ENCODE measurements around the gene TTPAL.

TTPAL gene

GRCh38 chr20:44429419-44430269 is 46.0 kb upstream of the TTPAL start:
- H3K9me3 ChIP-seq (ENCODE audit: control insufficient read depth, insufficient read depth, low read length) = no peaks in the 10 kb centered on the region
- TF ChIP-seq EZH2phosphoT487 (IDR thresholded peaks at IDR 0.05; ENCODE audit: borderline replicate concordance, low read length) (no peak), CTCF (IDR thresholded peaks at IDR 0.05; ENCODE audit: low read depth, low read length, poor library complexity, severe bottlenecking) (no peak)
- no peaks in the 10 kb centered on the region for H3K4me1 ChIP-seq (ENCODE audit: control insufficient read depth, low read length)
- no peak overlapping the region for H3K4me2 ChIP-seq (ENCODE audit: low read length)
- H3K4me3 ChIP-seq (ENCODE audit: low read length) = no peak overlapping the region
- no peaks in the 10 kb centered on the region for H4K20me1 ChIP-seq (ENCODE audit: control insufficient read depth, insufficient read depth, low read depth, low read length)
- no peaks in the 10 kb centered on the region for H3F3A ChIP-seq (ENCODE audit: control insufficient read depth, insufficient read depth)
- H3K27me3 ChIP-seq (ENCODE audit: control insufficient read depth, low read length) = no peaks in the 10 kb centered on the region
- no peaks in the 10 kb centered on the region for H3K36me3 ChIP-seq (ENCODE audit: control insufficient read depth, low read length)
- H3K27ac ChIP-seq (ENCODE audit: low read depth, low read length) = no peak overlapping the region
- no peaks in the 10 kb centered on the region for H3K79me2 ChIP-seq (ENCODE audit: control insufficient read depth, low read length)
- H3K9me2 ChIP-seq (replicated peaks; ENCODE audit: control insufficient read depth, low read length) = no peaks in the 10 kb centered on the region

GRCh38 chr20:44430270-44431065 is 45.2 kb upstream of the TTPAL start:
- Histone ChIP-seq H3K4me2 (ENCODE audit: low read length) (no peak overlapping the region), H3K79me2 (ENCODE audit: control insufficient read depth, low read length) (no peaks in the 10 kb centered on the region), H3K9me2 (replicated peaks; ENCODE audit: control insufficient read depth, low read length) (no peaks in the 10 kb centered on the region), H3K4me3 (ENCODE audit: low read length) (no peak overlapping the region), H3K4me1 (ENCODE audit: control insufficient read depth, low read length) (no peaks in the 10 kb centered on the region), H3K9me3 (ENCODE audit: control insufficient read depth, insufficient read depth, low read length) (no peaks in the 10 kb centered on the region), H4K20me1 (ENCODE audit: control insufficient read depth, insufficient read depth, low read depth, low read length) (no peaks in the 10 kb centered on the region), H3F3A (ENCODE audit: control insufficient read depth, insufficient read depth) (no peaks in the 10 kb centered on the region), H3K36me3 (ENCODE audit: control insufficient read depth, low read length) (no peaks in the 10 kb centered on the region), H3K27ac (ENCODE audit: low read depth, low read length) (no peak overlapping the region), H3K27me3 (ENCODE audit: control insufficient read depth, low read length) (no peaks in the 10 kb centered on the region)
- TF ChIP-seq EZH2phosphoT487 (IDR thresholded peaks at IDR 0.05; ENCODE audit: borderline replicate concordance, low read length) (no peak), CTCF (IDR thresholded peaks at IDR 0.05; ENCODE audit: low read depth, low read length, poor library complexity, severe bottlenecking) (no peak)

GRCh38 chr20:44431118-44431501 is 44.6 kb upstream of the TTPAL start:
- H3K79me2 ChIP-seq (ENCODE audit: control insufficient read depth, low read length) = no peaks in the 10 kb centered on the region
- TF ChIP-seq EZH2phosphoT487 (IDR thresholded peaks at IDR 0.05; ENCODE audit: borderline replicate concordance, low read length) = no peak
- no peak for TF ChIP-seq CTCF (IDR thresholded peaks at IDR 0.05; ENCODE audit: low read depth, low read length, poor library complexity, severe bottlenecking)

More at GRCh38 chr20:44431118-44431501, 44.6 kb upstream of the TTPAL start:
- H3K27ac ChIP-seq (ENCODE audit: low read depth, low read length) = no peak overlapping the region
- no peaks in the 10 kb centered on the region for H3K4me1 ChIP-seq (ENCODE audit: control insufficient read depth, low read length)
- H3K4me3 ChIP-seq (ENCODE audit: low read length) = no peak overlapping the region
- no peaks in the 10 kb centered on the region for H3F3A ChIP-seq (ENCODE audit: control insufficient read depth, insufficient read depth)
- no peaks in the 10 kb centered on the region for H3K27me3 ChIP-seq (ENCODE audit: control insufficient read depth, low read length)
- no peak overlapping the region for H3K4me2 ChIP-seq (ENCODE audit: low read length)
- H3K36me3 ChIP-seq (ENCODE audit: control insufficient read depth, low read length) = no peaks in the 10 kb centered on the region
- H3K9me2 ChIP-seq (replicated peaks; ENCODE audit: control insufficient read depth, low read length) = no peaks in the 10 kb centered on the region
- no peaks in the 10 kb centered on the region for H3K9me3 ChIP-seq (ENCODE audit: control insufficient read depth, insufficient read depth, low read length)
- H4K20me1 ChIP-seq (ENCODE audit: control insufficient read depth, insufficient read depth, low read depth, low read length) = no peaks in the 10 kb centered on the region

Data from DOHH2 (cell line).